PC-9 (cell line): ENCODE data around the gene MUCL3. TPM values are rescaled to one million over a fixed set of nuclear protein-coding genes. Genes with fewer than 3 reads are reported as not detected.

Experiments
- BruUV-seq: library from RNA; stranded (reverse); fragments of 400-500 nt; replicated peaks from 2 replicates; lab custom pipeline; 2021; lab: Mats Ljungman, UMichigan
- CTCF ChIA-PET: fragments of 300-600 bp; sonication (Branson Sonifier 250); formaldehyde crosslinking; loops from one replicate; lab custom pipeline; 2022; ENCODE audit warnings: antibody characterized with exemption; lab: Charles Lee
- POLR2A ChIA-PET: fragments of 300-600 bp; sonication (Branson Sonifier 250); formaldehyde crosslinking; loops from one replicate; lab custom pipeline; 2022; ENCODE audit warnings: antibody characterized with exemption; ENCODE audit not compliant: unreplicated experiment; lab: Charles Lee
- DNase-seq, 2 experiments: peaks; one replicate each; pipeline versions ENCODE4 v3.0.0 to v3.0.0-alpha.2; 2015 to 2022; ENCODE audit warnings: mixed read lengths in 1 of 2
- H2AFZ ChIP-seq: fragments of 200-600 bp; sonication (generic); 2 replicates; pipeline ENCODE4 v1.8.1; 2017; ENCODE audit warnings: antibody characterized with exemption
- H3F3A ChIP-seq: fragments of 200-600 bp; sonication (generic); 2 replicates; pipeline ENCODE4 v1.8.1; 2017; ENCODE audit warnings: antibody characterized with exemption, mild to moderate bottlenecking, low read depth; ENCODE audit not compliant: insufficient read depth
- H3K27ac ChIP-seq: fragments of 200-600 bp; sonication (generic); 2 replicates; pipeline ENCODE4 v1.6.1; 2016; ENCODE audit warnings: mixed run types
- H3K27me3 ChIP-seq: fragments of 200-600 bp; sonication (generic); 2 replicates; pipeline ENCODE4 v1.6.1; 2016; ENCODE audit warnings: low read depth, mixed run types; ENCODE audit not compliant: insufficient read depth
- H3K36me3 ChIP-seq: fragments of 200-600 bp; sonication (generic); 2 replicates; pipeline ENCODE4 v1.6.1; 2016; ENCODE audit warnings: low read depth, mixed run types
- H3K4me1 ChIP-seq: fragments of 200-600 bp; sonication (generic); replicated peaks from 2 replicates; pipeline ENCODE4 v1.6.1; 2016; ENCODE audit warnings: mixed run types; ENCODE audit not compliant: insufficient read depth
- H3K4me2 ChIP-seq: fragments of 200-600 bp; sonication (generic); 2 replicates; pipeline ENCODE4 v1.6.1; 2017; ENCODE audit warnings: mixed run types
- H3K4me3 ChIP-seq: fragments of 200-600 bp; sonication (generic); 2 replicates; pipeline ENCODE4 v1.6.1; 2016; ENCODE audit warnings: mixed run types
- H3K79me2 ChIP-seq: fragments of 200-600 bp; sonication (generic); 2 replicates; pipeline ENCODE4 v1.6.1; 2017; ENCODE audit warnings: low read depth, mixed run types
- H3K9me2 ChIP-seq: fragments of 200-600 bp; sonication (generic); 2 replicates; pipeline ENCODE4 v1.8.1; 2017; ENCODE audit warnings: mild to moderate bottlenecking; ENCODE audit not compliant: insufficient read depth
- H3K9me3 ChIP-seq: fragments of 200-600 bp; sonication (generic); 2 replicates; pipeline ENCODE4 v1.8.1; 2016; ENCODE audit warnings: low read depth; ENCODE audit not compliant: insufficient read depth
- H4K20me1 ChIP-seq: fragments of 200-600 bp; sonication (generic); 2 replicates; pipeline ENCODE4 v1.8.1; 2017; ENCODE audit not compliant: insufficient read depth
- EZH2 ChIP-seq: fragments of 200-600 bp; sonication (generic); IDR thresholded peaks from 2 replicates; pipeline ENCODE4 v1.8.0; 2017; ENCODE audit warnings: antibody characterized with exemption, low read depth
- intact Hi-C: fragments of 100-400 bp; cut with micrococcal nuclease; formaldehyde crosslinking; loops from one replicate; pipeline ENCODE4 v1.10.0; 2022; ENCODE audit not compliant: unreplicated experiment
- total RNA-seq: library from RNA; stranded (reverse); gene quantifications from 2 replicates; pipeline ENCODE4 v1.2.3, GENCODE V29; 2021
- TF ChIP-seq, protein P1 (sequence below): fragments of 200-600 bp; sonication (generic); conservative IDR thresholded peaks from 2 replicates; pipeline ENCODE4 v1.6.1; 2017; ENCODE audit warnings: mixed run types, antibody characterized with exemption, mild to moderate bottlenecking, moderate library complexity

MUCL3 gene
- total RNA-seq, 1 experiment from 2014 or later, result not detected

DNA sequence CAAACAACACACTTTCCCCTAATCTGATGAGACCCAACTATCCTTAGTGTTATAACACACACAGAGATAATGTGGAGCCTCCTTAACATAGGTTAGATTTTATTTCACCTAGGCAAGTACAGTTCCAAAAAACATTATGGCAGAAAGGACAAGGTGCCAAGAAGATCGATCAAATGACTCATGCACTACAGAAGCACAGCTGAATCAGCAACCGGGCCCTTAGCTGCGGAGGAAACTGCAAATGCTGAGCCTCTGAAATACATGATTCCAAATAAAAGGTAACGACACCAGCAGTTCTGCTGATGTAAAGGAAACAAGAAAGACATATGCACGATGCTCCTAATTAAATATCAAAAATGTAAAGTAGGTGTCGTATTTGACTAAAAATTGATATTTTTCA lies 22.9 kb downstream of the MUCL3 start:
- no peak overlapping the region for H3K4me3 ChIP-seq
- H3K4me1 ChIP-seq, result 0 out of 2 replicates have a peak, but pooled peaks cover 14% of the 10 kb centered on the region
- H3K9me2 ChIP-seq, result no peaks in the 10 kb centered on the region
- H2AFZ ChIP-seq, result no peak overlapping the region
- H3K27ac ChIP-seq, result no peak overlapping the region
- no peaks in the 10 kb centered on the region for H3K36me3 ChIP-seq
- no peaks in the 10 kb centered on the region for H4K20me1 ChIP-seq
- no peak overlapping the region for H3K4me2 ChIP-seq
- ChIA-PET POLR2A (no interaction called here), CTCF (no interaction called here)
- intact Hi-C loops, result no loop called here
- no TSS peak for BruUV-seq
- TF ChIP-seq, protein P1, sequence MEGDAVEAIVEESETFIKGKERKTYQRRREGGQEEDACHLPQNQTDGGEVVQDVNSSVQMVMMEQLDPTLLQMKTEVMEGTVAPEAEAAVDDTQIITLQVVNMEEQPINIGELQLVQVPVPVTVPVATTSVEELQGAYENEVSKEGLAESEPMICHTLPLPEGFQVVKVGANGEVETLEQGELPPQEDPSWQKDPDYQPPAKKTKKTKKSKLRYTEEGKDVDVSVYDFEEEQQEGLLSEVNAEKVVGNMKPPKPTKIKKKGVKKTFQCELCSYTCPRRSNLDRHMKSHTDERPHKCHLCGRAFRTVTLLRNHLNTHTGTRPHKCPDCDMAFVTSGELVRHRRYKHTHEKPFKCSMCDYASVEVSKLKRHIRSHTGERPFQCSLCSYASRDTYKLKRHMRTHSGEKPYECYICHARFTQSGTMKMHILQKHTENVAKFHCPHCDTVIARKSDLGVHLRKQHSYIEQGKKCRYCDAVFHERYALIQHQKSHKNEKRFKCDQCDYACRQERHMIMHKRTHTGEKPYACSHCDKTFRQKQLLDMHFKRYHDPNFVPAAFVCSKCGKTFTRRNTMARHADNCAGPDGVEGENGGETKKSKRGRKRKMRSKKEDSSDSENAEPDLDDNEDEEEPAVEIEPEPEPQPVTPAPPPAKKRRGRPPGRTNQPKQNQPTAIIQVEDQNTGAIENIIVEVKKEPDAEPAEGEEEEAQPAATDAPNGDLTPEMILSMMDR, result no peak
- no peak for TF ChIP-seq EZH2
- peaks cover 16% of the 10 kb centered on the region; the same call in 1 of the 2 replicates for H3F3A ChIP-seq
- H3K79me2 ChIP-seq, result no peaks in the 10 kb centered on the region
- no peaks in the 10 kb centered on the region for H3K9me3 ChIP-seq
- DNase-seq, result no peak
- no peaks in the 10 kb centered on the region; the same call in 1 of the 2 replicates for H3K27me3 ChIP-seq

DNA sequence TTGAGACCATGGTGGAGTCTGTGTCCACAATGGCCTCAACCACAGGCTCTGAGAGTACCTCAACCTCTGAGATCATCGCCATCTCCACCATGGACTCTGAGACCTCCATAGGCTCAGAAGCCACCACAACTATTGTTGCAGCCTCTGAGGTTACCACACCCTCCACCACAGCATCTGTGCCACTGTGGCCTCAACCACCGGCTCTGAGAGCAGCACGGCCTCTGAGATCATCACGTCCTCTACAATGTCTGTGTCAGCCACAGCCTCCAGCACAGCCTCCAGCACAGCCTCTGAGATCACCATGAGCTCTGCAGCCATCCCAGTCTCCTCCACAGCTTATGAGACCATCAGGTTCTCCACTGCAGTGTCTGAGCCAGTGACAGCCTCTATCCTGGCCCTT lies 23.3 kb downstream of the MUCL3 start:
- no peak for TF ChIP-seq EZH2
- TF ChIP-seq, protein P1, result no peak
- Histone ChIP-seq H3K27ac (no peak overlapping the region), H2AFZ (no peak overlapping the region), H3K9me3 (no peaks in the 10 kb centered on the region), H3K27me3 (no peaks in the 10 kb centered on the region; the same call in 1 of the 2 replicates), H3K79me2 (no peaks in the 10 kb centered on the region), H3K4me1 (0 out of 2 replicates have a peak, but pooled peaks cover 14% of the 10 kb centered on the region), H3K4me3 (no peak overlapping the region), H3K36me3 (no peaks in the 10 kb centered on the region), H3F3A (peaks cover 16% of the 10 kb centered on the region; the same call in 1 of the 2 replicates), H3K4me2 (no peak overlapping the region), H4K20me1 (no peaks in the 10 kb centered on the region), H3K9me2 (no peaks in the 10 kb centered on the region)
- no TSS peak for BruUV-seq
- ChIA-PET POLR2A (no interaction called here), CTCF (no interaction called here)
- intact Hi-C loops, result no loop called here
- DNase-seq, result no peak

DNA sequence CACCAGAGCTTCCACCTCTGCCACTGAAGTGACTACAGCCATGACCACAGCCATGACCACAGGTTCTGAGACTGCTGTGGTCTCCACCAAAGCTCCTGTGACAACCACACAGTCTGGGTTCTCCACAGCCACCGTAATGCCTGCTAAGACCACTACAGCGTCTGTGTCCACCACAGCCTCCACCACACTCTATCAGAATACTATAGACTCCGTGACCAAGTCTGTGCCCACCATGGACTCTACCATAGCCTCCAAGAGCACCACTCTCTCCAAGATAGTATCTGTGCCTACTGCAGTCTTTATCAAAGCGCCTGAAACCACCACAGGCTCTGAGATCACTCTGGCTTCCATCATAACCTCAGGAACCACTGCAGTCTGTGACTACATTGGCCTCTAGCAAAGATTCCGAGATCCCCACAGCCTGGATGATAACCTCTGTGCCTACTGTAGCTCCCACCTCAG lies 24.4 kb downstream of the MUCL3 start:
- H3K27me3 ChIP-seq, result no peaks in the 10 kb centered on the region; the same call in 1 of the 2 replicates
- CTCF ChIA-PET, result no interaction called here
- TF ChIP-seq EZH2, result no peak
- TF ChIP-seq, protein P1, result no peak

More for the DNA sequence above, 24.4 kb downstream of the MUCL3 start:
- Histone ChIP-seq H3K36me3 (no peaks in the 10 kb centered on the region), H3K9me2 (no peaks in the 10 kb centered on the region), H2AFZ (no peak overlapping the region), H3K4me1 (0 out of 2 replicates have a peak, but pooled peaks cover 14% of the 10 kb centered on the region), H3K4me3 (no peak overlapping the region), H4K20me1 (no peaks in the 10 kb centered on the region), H3K9me3 (no peaks in the 10 kb centered on the region), H3F3A (peaks cover 16% of the 10 kb centered on the region; the same call in 1 of the 2 replicates), H3K4me2 (no peak overlapping the region), H3K27ac (no peak overlapping the region), H3K79me2 (no peaks in the 10 kb centered on the region)
- no TSS peak for BruUV-seq
- no peak for DNase-seq
- POLR2A ChIA-PET, result no interaction called here
- intact Hi-C loops, result no loop called here
